ENCODE data around the gene NXN.
"Not testable (repeated sequence)": the region's sequence is repeated elsewhere in the genome, so short reads cannot be mapped to it uniquely, and the experiment has no call there.

Gene NXN

DNA sequence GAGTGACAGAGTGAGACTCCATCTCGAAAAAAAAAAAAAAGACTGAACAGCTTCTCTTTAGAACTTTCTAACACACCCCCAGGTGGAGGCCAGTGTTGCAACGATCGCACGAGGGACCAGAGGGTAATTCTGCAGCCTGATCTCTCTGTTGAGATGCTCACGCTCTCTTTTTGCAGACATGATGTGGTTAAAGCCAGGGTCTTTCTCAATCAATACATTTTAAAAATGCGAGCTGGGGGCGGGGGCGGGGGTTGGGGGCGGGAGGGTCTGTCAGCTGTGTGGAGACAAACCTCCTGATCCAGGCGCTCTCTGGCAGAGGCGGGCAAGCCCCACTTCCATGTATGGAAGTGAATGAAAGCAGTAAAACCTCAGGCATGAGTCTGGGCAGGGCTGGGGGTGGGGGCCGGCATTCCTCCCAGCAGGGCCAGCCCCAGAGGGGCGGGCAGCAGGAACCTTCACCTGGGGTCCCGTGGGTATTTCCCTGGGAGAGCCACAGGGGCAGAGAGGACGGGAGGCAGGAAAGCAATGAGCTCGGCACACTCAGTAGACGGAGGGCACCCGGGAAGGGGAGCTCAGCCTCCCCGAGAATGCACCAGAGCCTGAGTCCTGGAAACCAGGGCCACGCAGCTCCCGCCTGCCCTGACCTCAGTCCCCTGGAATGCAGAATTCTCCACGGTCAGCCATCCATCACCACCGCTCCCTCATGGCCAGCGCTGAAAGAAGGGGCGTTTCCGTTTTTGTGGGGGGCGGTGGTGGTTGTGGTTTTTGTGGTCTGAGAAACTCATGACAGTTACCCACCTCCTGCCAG, 28.0 kb downstream of the NXN start:
- DNase-seq = no peak

DNA sequence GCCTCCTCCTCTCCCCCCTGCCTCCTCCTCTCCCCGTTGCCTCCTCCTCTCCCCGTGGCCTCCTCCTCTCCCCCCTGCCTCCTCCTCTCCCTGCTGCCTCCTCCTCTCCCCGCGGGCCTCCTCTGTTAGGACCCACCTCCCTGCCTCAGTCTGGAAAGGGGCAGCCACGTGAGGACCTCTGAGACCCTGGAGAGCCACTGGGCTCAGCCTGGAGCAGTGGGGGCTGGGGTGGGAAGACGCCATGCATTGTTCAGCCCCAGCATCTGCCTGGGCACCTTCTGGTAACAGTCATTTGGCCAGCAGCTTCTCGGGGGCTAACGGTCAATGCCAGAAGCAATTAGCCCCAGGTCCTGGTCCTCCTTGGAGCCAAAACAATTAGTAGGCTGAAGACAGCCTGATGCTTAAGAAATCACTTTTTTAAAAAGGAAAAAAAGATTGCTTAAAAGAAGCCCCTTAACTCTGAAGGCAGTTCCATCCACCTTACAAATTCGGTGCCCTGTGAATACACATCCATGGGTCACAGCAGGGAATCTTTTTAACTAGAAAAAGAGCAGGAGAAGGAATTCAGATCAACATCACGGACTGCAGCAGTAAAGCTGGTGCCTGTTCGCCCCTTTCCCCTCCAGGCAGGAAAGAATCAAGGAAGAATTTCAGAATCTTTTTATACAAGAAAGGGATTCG, 29.8 kb downstream of the NXN start:
- DNase-seq = no peak

DNA sequence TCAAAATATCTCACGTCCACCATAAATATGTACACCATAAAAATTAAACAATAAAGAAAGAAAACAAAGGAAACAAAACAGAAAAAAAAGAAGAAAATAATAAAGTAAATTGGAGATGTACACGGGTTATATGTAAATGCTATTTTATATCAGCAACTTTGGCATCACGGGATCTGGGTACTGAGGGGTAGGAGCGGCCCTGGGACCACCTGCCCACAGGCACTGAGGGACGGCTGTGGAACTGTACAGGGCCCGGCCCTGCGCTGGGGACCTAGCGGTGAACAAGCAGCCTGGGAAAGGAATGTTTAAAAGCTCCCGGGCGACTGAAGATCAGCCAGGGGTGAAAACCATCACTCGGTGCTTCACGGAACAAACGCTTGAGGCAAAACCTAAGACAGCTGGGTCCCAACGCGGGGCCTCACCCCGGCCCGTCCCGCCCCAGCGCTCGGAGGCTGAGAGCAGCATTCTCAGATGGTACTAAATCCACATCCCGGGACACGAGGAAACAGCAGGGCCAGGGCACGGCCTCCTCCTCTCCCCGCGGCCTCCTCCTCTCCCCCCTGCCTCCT, 31.2 kb downstream of the NXN start:
- no peak for DNase-seq

DNA sequence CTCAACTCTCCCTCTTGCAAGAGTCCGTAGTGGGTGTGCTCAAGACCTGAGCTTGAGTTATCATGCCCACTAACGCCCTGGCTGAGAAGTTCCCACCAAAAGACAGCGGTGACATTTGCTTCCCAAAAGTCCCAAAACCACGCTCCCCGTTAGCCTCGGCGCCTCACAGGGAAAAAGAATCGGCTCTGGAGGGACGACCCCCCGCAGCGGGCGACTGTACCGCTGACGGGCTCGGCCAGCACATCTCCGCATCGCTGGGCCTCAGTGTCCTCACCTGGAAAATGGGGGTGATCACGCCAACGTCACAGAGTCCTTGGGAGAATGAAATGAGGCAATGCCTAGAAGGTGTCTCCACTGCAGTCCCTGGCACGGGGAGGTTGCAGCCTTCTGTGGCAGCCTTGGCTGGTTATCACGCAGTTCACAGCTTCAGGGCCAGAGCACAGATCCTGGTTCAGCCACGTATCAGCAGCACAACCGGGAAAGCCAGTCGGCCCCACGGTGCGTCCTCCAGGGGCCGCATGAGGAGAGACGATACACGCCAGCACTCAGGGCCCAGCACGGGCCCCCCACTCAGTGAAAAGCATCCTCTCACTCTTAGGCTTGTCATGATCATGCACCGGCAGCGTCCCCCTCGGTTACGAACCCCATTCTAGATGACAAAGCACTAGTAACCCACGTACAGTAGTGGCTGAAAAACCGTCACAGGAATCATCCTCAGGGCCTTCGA, 32.9 kb downstream of the NXN start:
- DNase-seq = no peak

DNA sequence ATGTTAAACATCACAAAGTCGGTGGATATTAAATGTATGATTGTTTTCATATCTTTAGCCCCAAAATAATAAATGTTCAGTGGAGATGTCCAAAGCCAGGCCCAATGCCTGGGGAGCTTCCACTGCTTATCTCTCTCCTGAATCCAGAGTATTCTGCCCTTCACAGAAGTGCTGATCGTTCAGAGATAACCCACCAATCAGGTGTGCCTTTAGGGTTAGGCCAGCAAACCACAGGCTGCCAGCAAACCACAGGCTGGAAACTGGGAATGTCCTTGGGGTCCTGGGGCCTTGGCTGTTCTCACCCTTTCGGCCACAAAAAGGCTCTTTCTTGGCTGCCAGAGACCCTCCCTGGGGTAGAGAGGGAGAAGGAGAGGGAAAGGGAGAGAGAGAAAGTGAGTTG, 33.9 kb downstream of the NXN start:
- no peak for DNase-seq

DNA sequence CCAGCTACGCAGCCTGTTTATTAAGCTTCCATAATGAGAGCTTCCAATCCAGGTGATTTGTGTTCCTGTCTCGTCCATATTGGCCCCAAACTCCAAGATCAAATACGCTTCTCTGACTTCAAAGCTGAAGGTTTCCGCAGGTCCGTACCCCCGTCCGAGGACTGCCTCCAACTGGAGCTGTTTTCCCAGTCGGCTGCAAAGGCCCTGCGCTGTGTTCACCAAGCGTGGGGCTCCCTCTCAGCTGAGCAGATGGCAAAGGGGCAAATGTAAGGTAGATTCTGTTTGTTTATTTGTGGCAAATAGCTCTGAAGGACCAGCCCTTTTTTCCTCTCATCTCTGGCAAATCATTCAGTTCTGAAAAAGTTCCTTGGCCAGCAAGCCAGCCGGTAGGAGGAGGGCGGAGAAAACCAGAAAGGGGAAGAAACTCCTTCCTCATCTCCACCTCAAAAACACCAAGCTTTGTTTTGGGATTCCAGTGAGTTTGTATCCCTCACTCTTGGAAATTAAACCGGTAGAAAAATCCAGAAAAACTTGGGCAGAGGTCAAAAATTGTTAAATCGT, 35.2 kb downstream of the NXN start:
- DNase-seq = no peak

DNA sequence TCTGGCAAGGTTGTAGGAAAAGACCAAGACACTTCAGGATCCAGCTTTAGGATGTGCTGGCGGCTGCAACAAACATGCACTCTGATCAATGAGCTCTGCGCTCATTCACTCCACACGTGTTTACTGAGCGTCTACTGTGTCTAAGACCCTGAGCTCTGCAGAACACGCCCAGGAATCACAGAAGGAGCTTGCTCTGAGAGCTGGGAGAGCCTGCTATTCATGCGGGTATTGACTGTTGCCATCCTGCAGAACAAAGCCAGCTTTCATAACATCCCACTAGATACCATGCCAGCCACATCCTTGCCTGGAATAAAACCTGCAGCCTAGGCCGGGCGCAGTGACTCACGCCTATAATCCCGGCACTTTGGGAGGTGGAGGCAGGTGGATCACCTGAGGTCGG, 44.1 kb downstream of the NXN start:
- no peak for DNase-seq

DNA sequence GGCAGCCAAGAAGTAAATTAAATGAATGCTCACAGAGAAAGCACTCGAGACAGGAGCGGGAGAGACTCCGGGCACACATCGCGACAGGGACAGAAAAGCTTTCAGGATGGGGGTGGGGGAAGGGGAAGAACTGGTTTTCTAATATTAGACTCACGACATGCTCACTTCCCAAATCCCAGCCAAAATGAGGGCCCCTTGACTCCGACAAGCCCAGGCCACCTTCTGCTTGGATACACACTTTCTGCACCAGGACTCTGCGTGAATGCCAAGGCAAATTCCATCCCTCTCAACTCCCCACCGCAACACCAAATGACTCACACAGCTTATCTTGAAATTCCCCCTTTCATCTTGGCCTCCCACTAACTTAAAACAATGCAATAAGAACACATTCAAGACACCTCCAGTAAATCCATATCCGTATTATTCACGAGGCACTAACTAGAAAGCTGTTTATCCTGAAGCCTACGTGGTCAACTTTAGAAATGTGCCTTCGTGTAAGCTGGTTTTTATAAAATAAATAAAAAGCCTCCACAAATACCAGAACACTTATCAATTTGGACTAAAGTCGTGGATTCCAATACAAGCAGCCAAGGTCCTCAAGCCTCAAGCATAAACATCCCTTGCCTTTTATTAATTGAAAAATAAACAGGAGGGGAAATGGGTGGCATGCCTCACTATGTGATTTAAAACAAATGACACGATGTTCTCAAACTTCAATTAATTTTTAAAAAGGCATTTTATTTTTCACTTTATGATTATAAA, 46.1 kb downstream of the NXN start:
- no peak for DNase-seq

DNA sequence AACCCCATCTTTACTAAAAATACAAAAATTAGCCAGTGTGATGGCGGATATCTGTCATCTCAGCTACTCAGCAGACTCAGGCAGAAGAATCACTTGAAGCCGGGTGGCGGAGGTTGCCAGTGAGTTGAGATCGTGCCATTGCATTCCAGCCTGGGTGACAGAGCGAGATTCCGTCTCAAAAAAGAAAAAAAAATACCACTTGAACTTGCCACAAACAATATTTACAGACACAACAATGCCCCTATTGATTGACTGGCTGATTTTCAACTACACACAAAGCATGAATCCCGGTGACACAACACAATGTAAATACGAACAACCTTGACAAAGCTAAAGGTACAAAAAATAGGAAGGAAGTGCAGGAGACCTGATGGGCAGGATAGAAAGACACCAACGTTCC, 49.3 kb downstream of the NXN start:
- DNase-seq = no peak

DNA sequence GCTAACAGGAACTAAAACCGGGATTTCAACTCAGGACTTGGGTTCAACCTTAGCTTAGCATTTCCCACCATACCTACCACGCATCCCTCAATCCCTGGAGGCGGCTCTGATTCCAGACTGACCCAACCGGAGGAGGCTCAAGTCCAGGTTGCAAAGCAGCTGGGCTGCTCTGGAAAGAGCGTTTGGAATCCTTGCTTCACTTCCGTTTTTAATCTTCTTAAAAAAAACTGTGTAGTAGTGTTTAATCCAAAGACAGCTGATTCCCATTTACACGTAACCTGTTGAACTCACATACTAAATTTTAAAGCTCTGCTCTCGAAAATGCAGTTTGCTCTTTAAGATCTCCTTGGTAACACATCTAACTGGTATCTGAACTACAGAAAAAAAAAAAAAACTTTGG, 50.0 kb downstream of the NXN start:
- DNase-seq = no peak

DNA sequence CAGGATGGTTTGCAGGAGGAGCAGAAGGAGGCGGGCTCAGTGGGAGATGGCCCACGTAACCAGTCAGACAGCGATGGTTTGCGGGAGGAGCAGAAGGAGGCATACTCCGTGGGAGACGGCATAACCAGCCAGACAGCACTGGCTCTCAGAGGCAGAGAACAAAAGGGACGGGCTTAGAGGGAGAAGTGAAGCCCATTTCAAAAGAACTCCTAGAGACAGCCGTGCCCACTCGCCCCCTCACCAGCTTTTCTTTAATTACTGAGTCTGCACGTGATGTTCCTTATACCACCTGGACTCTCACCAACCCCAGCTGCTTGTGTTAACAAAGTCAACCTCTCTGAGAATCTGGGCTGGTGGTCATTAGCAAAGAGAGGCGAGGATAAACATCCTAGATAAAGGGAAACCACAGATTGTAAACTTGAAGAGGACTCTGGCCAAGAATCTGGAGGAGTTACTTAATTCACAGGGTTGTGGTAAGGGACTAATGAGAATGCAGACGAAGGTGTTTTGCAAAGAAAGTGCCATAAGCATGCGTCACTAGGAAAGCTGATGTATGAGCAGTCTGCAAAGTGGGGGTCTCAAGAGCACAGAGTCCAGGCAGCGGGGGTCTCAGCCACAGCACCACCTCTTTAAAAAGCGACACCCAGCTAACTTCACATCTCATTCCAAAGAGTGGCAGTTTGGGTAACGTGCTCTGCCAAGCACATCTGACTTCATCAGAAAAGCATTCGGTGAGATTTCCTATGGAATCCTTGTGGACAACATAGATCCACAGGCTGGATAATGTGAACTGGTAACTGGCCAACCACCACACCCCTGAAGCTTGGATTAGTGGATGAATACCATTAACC, 51.7 kb downstream of the NXN start:
- DNase-seq = no peak

DNA sequence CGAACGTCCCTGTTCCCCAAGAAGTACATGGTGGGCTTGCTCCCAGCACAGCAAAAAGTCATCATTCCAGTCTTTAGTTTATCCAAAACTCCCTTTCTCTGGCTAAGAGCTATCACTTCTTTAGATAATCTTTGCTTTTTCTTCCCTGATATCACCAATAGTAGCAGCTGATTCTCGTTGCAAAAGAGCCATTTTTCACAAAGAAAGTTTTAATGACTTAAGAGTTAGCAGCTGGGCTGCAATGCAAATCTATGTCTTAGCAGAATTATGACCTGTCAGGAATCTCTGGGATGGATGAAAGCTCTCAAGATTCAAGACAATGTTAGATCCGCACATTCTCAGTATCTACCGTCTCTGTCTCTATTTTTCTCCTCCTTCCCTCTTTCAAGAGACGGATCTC, 53.8 kb downstream of the NXN start:
- no peak for DNase-seq

DNA sequence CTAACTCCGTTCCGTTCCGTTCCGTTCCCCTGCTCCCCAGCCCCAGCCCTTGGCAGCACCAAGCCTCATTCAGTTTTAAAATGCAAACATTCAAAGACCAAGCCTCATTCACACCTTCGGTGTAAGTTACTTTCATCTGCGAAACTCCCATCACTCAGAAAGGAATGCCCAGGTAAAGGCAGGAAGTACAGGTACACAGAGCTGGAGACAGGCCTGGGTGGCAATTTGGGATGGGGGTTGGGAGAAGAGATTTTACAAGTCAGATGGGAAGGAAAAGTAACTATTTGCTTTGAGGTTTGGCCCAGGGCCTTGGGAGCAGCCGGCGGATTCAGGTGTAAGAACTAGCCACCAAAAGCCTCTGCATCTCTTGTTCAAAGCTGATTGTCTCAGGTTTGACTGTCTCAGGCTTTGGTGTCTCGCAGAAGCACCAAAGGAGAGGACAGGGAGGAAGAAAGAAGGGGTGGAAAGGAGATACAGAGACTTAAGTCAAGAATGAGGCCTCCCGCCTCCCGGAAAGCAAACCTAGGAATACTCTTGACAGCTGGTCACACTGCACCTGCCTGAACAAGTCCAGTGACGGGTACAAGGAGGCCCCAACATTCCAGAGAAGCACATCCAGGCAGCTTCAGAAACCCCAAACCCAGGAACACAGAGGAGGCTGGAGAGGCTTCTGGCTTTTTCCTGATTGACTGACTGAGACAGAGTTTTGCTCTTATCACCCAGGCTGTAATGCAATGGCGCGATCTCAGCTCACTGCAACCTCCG, 54.7 kb downstream of the NXN start:
- no peak for DNase-seq

DNA sequence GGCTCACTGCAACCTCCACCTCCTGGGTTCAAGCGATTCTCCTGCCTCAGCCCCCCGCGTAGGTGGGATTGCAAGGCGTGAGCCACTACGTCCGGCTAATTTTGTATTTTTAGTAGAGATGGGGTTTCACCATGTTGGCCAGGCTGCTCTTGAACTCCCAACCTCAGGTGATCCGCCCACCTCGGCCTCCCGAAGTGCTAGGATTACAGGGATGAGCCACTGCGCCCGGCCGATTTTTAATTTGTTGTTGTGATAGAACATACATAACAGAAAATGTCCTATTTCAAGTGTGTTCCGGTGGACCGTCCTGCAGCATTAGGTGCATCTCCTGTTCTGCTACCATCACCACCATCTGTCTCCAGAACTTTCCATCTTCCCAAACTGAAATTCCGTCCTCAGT, 55.3 kb downstream of the NXN start:
- DNase-seq = not testable (repeated sequence)

DNA sequence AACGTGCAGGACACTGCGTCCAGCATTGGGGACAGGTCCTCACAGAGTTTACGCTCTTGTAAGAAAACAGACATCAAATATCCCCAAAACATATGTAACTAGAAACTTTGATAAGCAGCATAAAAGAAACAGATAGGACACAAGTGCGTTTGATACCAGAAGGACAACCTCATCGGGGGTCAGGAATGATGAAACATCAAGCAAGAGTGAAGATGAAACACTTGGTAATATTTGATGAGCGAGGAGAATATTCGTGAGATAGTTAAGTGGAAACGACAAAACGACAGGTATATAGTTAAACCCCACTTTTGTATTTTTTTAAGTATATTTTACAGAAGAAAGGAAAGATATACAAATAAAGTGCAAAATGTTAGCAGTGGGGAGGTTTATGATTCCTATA, 55.9 kb downstream of the NXN start:
- DNase-seq = no peak

DNA sequence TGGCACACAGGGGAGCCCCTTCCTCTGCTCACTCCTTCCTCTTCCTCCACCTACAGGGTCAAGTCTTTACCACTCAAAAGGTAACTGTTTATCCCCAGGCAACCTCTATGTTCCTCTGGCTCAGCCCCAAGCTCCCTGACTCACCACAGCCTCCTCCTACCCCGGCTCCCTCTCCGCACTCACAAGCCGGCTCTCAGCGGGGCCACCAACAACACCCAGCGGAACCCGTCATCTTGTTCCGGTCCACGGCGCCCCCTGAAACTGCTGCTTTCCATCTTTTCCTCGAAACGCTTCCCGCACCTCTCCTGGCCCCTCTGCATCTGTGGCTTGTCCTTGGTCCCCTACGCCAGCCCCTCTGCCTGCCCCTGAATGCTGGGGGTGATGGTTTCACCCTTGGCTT, 58.4 kb downstream of the NXN start:
- no peak for DNase-seq

DNA sequence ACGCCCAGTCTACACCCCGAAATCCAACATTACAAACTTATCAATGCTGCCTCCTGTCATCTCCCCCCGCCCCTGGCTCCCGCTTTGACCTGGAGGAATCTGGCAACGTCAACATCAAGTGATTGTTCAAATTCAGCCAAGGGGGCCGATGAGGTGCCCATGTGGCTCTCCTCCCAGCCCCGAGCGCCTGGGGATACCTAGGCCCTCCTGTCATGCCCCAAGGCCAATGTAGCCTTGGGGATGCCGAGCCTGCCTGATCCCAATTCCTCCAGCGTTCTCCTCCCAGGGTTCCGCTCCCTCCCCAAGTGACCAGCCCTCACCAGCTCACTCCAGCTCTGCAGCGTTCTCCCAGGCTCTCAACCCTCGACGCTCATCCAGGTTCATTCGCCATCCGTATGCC, 59.4 kb downstream of the NXN start:
- DNase-seq = no peak

DNA sequence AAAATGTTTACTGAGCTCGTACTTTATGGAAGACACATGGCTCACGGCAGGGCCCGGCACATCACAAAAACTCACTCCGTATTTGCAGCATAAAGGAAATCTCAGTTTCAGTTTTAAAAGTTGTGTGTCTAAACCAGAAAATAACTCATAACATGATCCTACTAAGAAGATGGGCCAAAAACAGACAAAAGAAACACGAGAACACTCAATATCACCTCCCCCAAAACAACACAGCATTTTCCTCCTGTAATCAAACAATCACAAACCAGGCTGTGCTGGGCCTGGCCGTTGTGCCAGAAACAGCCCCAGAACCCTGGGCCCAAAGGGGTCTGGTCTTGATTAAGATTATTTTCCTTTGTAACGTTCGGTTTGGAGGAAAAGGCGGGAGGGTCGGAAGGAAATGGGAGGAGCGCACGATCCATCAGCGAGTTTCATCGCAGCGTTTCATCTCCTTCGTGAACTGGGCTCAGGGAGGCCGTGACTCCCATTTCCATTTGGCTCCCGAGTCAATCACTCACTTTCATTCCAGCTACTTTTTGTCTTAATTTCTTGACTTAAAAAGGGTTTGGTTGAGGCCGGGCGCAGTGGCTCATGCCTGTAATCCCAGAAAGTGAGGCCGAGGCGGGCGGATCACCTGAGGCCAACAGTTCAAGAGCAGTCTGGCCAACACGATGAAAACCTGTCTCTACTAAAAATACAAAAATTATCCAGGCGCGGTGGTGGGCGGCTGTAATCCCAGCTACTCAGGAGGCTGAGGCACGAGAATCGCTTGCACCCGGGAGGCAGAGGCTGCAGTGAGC, 61.4 kb downstream of the NXN start:
- no peak for DNase-seq

DNA sequence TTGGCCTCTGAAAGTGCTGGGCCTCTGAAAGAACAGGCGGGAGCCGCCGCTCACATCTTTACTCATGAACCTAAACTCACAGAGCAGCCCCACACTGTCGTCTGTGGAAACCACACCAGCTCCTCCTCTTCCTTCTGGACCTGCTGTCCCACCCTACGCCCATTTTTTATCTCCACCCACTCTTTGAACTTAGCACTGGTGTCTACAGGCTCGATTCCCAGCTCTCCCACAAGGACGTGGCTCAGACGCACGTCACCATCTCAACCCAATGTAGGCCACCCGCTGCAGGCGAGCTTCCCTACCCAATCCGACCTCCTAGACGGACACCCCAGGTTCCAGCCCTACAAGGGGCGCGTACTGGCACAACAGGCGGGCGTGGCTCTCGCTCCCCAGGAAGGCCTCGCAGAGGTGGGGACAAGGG, 62.2 kb downstream of the NXN start:
- no peak for DNase-seq

DNA sequence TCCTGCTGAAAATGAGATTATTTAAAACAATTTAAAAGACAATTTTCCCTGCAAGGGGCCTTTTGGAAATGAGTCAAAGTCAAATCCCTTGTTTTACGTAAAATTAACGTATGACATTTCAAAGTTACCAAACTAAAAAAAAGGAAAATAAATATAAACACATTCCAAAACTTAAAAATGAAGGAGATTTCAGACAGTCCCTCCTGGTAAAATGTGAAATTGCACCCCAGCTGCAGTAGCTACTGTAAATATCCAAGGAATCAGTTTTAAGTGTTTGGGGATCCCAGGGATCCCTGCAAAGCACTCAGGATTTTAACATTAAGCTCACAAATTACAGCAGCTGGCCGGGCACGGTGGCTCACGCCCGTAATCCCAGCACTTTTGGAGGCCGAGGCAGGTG, 63.3 kb downstream of the NXN start:
- no peak for DNase-seq
